ENCODE measurements around the gene CHRM1. TPM values are rescaled to one million over a fixed set of nuclear protein-coding genes. Genes with fewer than 3 reads are reported as not detected.
"Not testable (repeated sequence)": the region's sequence is repeated elsewhere in the genome, so short reads cannot be mapped to it uniquely, and the experiment has no call there.

The CHRM1 gene

GRCh38 chr11:62860835-62861563, 60.2 kb downstream of the CHRM1 start:
- Histone ChIP-seq H3K9ac (ENCODE audit: low read length) (peak overlapping the region; percentile 59), H3K56ac (ENCODE audit: low read length) (peak overlapping the region; percentile 78), H3K4me2 (ENCODE audit: low read length) (peak overlapping the region; percentile 15), H2BK15ac (replicated peaks; ENCODE audit: low read depth) (no peak overlapping the region), H3K27me3 (ENCODE audit: insufficient read depth, low read length, poor library complexity) (no peaks in the 10 kb centered on the region), H3K27ac (ENCODE audit: low read depth, low read length) (peak overlapping the region; percentile 67), H3K23ac (ENCODE audit: low read length) (no peak overlapping the region), H3K4me3 (ENCODE audit: low read length) (no peak overlapping the region), H4K5ac (ENCODE audit: low read length) (peak overlapping the region; percentile 81), H3K4ac (ENCODE audit: low read depth, low read length) (peak overlapping the region; percentile 37), H4K8ac (ENCODE audit: low read depth, low read length) (no peak overlapping the region), H2BK120ac (ENCODE audit: low read depth, low read length) (no peak overlapping the region), H3K4me1 (ENCODE audit: control insufficient read depth, low read depth, low read length) (peaks cover 12% of the 10 kb centered on the region), H2BK5ac (ENCODE audit: low read length) (peak overlapping the region; percentile 67), H2AK5ac (ENCODE audit: low read length) (peak overlapping the region; percentile 30), H3K79me1 (ENCODE audit: low read length) (peaks cover 7% of the 10 kb centered on the region), H3K36me3 (ENCODE audit: control insufficient read depth, insufficient read depth, low read length) (peaks cover 4% of the 10 kb centered on the region), H3K18ac (ENCODE audit: low read length) (peak overlapping the region; percentile 25), H3K79me2 (ENCODE audit: control insufficient read depth, insufficient read depth, low read length) (peaks cover 80% of the 10 kb centered on the region)
- no CpG with 5 or more reads among the region's 5 CpGs for WGBS (ENCODE audit: extremely low coverage, insufficient coverage, low lambda C conversion rate)
- no peak for DNase-seq

- H3K79me1 ChIP-seq (ENCODE audit: low read length); DNase-seq; H2AK5ac ChIP-seq (ENCODE audit: low read length); H3K27me3 ChIP-seq (ENCODE audit: insufficient read depth, low read length, poor library complexity); H4K8ac ChIP-seq (ENCODE audit: low read depth, low read length); H2BK5ac ChIP-seq (ENCODE audit: low read length); H3K4me3 ChIP-seq (ENCODE audit: low read length); H4K5ac ChIP-seq (ENCODE audit: low read length); H3K36me3 ChIP-seq (ENCODE audit: control insufficient read depth, insufficient read depth, low read length); H2BK15ac ChIP-seq (replicated peaks; ENCODE audit: low read depth); H3K18ac ChIP-seq (ENCODE audit: low read length); H3K4ac ChIP-seq (ENCODE audit: low read depth, low read length); H2BK120ac ChIP-seq (ENCODE audit: low read depth, low read length); H3K4me2 ChIP-seq (ENCODE audit: low read length): not testable (repeated sequence)
- H3K9ac ChIP-seq (ENCODE audit: low read length) = peak overlapping the region; percentile 55
- peaks cover 79% of the 10 kb centered on the region for H3K79me2 ChIP-seq (ENCODE audit: control insufficient read depth, insufficient read depth, low read length)
- peak overlapping the region; percentile 47 for H3K56ac ChIP-seq (ENCODE audit: low read length)
- peak overlapping the region; percentile 18 for H3K23ac ChIP-seq (ENCODE audit: low read length)
- no CpG with 5 or more reads among the region's 8 CpGs for WGBS (ENCODE audit: extremely low coverage, insufficient coverage, low lambda C conversion rate)
- H3K4me1 ChIP-seq (ENCODE audit: control insufficient read depth, low read depth, low read length) = peaks cover 12% of the 10 kb centered on the region
- H3K27ac ChIP-seq (ENCODE audit: low read depth, low read length) = peak overlapping the region; percentile 33
These were observed 61.9 kb downstream of the CHRM1 start for GRCh38 chr11:62859281-62859703.

Small RNA genes lying within 50 kb of the gene (small RNA-seq; reads per million reads assigned to genes)
- gene RN7SL259P (ENCODE audit: insufficient read depth) = not detected
